Measurements from ENCODE around the gene RCE1. TPM values are rescaled to one million over a fixed set of nuclear protein-coding genes. Genes with fewer than 3 reads are reported as not detected.

RCE1 gene
- total and polyA plus RNA-seq, 2 donors (not counting 3 experiments of a cell fraction or from before 2014, with no cell fraction given): 26.9 to 47.4 TPM

- no peaks in the 10 kb centered on the region for H3K79me2 ChIP-seq (ENCODE audit: control insufficient read depth, insufficient read depth, low read length)
- no peaks in the 10 kb centered on the region for H3K9me3 ChIP-seq (replicated peaks; ENCODE audit: control insufficient read depth, insufficient read depth, low read length)
- DNase-seq (ENCODE audit: low read depth, low spot score) (no peak), FAIRE-seq (no peak)
- TF ChIP-seq FOS (IDR thresholded peaks at IDR 0.05; ENCODE audit: borderline replicate concordance, insufficient read depth, low read length): no peak
- intact Hi-C loops (cut with micrococcal nuclease) (no loop called here), dilution Hi-C loops (cut with MboI; ENCODE audit: extremely low pct_ligation_motif_present, low sequenced_read_pairs) (no loop called here)
- H3K4me2 ChIP-seq (ENCODE audit: insufficient read depth, low read length): no peak overlapping the region
- BruUV-seq (replicated peaks): no TSS peak
- no peak overlapping the region for H3K4me3 ChIP-seq (replicated peaks in 1 of 3; ENCODE audit: insufficient read depth in 1 of 3, low read depth in 1 of 3, low read length in 3 of 3)
- ChIA-PET CTCF (interaction anchor here (0.9 to 1.2 kb wide), 2 partner anchors 54 to 89 kb away, joined by 4 to 7 read pairs; no protein-coding TSS in a partner anchor), POLR2A (no interaction called here)
- H3K36me3 ChIP-seq (ENCODE audit: control insufficient read depth in 2 of 2, extremely low read depth in 1 of 2, insufficient read depth in 2 of 2, low read length in 2 of 2): no peaks in the 10 kb centered on the region
- no peak overlapping the region for H3K9ac ChIP-seq (replicated peaks; ENCODE audit: extremely low read depth, insufficient read depth, low read length)
- no peak overlapping the region for H3K27ac ChIP-seq (ENCODE audit: insufficient read depth, low read depth, low read length)
- no peaks in the 10 kb centered on the region for H3K9me1 ChIP-seq (replicated peaks; ENCODE audit: control insufficient read depth, extremely low read depth, insufficient read depth, low read length)
- peaks cover 1% of the 10 kb centered on the region for H3K4me1 ChIP-seq (ENCODE audit: control insufficient read depth, extremely low read depth, insufficient read depth, low read length)
- no peak overlapping the region for H2AFZ ChIP-seq (ENCODE audit: low read depth, low read length)
- no peaks in the 10 kb centered on the region for H3K27me3 ChIP-seq (ENCODE audit: control insufficient read depth in 2 of 2, insufficient read depth in 2 of 2, low read length in 2 of 2)
- H4K20me1 ChIP-seq (replicated peaks; ENCODE audit: control insufficient read depth, extremely low read depth, insufficient read depth, low read length): no peaks in the 10 kb centered on the region
These were observed 43.5 kb downstream of the RCE1 start for GRCh38 chr11:66886671-66887221.

- Histone ChIP-seq H3K9me3 (replicated peaks; ENCODE audit: control insufficient read depth, insufficient read depth, low read length) (no peaks in the 10 kb centered on the region), H3K4me1 (ENCODE audit: control insufficient read depth, extremely low read depth, insufficient read depth, low read length) (peaks cover 7% of the 10 kb centered on the region), H2AFZ (ENCODE audit: low read depth, low read length) (no peak overlapping the region), H3K27me3 (ENCODE audit: control insufficient read depth in 2 of 2, insufficient read depth in 2 of 2, low read length in 2 of 2) (no peaks in the 10 kb centered on the region), H3K79me2 (ENCODE audit: control insufficient read depth, insufficient read depth, low read length) (no peaks in the 10 kb centered on the region), H3K9me1 (replicated peaks; ENCODE audit: control insufficient read depth, extremely low read depth, insufficient read depth, low read length) (no peaks in the 10 kb centered on the region), H3K4me3 (replicated peaks in 1 of 3; ENCODE audit: insufficient read depth in 1 of 3, low read depth in 1 of 3, low read length in 3 of 3) (no peak overlapping the region), H4K20me1 (replicated peaks; ENCODE audit: control insufficient read depth, extremely low read depth, insufficient read depth, low read length) (no peaks in the 10 kb centered on the region), H3K36me3 (ENCODE audit: control insufficient read depth in 2 of 2, extremely low read depth in 1 of 2, insufficient read depth in 2 of 2, low read length in 2 of 2) (no peaks in the 10 kb centered on the region), H3K9ac (replicated peaks; ENCODE audit: extremely low read depth, insufficient read depth, low read length) (no peak overlapping the region), H3K27ac (ENCODE audit: insufficient read depth, low read depth, low read length) (no peak overlapping the region), H3K4me2 (ENCODE audit: insufficient read depth, low read length) (no peak overlapping the region)
- no peak for FAIRE-seq
- POLR2A ChIA-PET: no interaction called here
- CTCF ChIA-PET: interaction anchor here (1.2 kb wide), 1 partner anchor 88 kb away, joined by 7 read pairs; no protein-coding TSS in a partner anchor
- TF ChIP-seq MYC (IDR thresholded peaks at IDR 0.05; ENCODE audit: low read depth, low read length): no peak
- TF ChIP-seq CTCF (IDR thresholded peaks at IDR 0.05; ENCODE audit: extremely low read depth in 1 of 2, insufficient read depth in 1 of 2, low read depth in 1 of 2, low read length in 2 of 2): no peak
- TF ChIP-seq MAX (IDR thresholded peaks at IDR 0.05; ENCODE audit: insufficient read depth, insufficient read length): no peak
- no peak for TF ChIP-seq EZH2 (IDR thresholded peaks at IDR 0.05; ENCODE audit: borderline replicate concordance, low read depth, low read length, severe bottlenecking)
- TF ChIP-seq JUN (IDR thresholded peaks at IDR 0.05; ENCODE audit: borderline replicate concordance, insufficient read depth, insufficient read length, low read depth): no peak
- TF ChIP-seq POLR2A (IDR thresholded peaks at IDR 0.05; ENCODE audit: low read depth, low read length): no peak
- dilution Hi-C loops (cut with MboI; ENCODE audit: extremely low pct_ligation_motif_present, low sequenced_read_pairs) (no loop called here), intact Hi-C loops (cut with micrococcal nuclease) (no loop called here)
- no TSS peak for BruUV-seq (replicated peaks)
- DNase-seq (ENCODE audit: low read depth, low spot score): no peak
These were observed 44.3 kb downstream of the RCE1 start for GRCh38 chr11:66887526-66887925.

All from endothelial cell of umbilical vein (primary cell).